Duodenal mucosa (tissue), 2 donors: ENCODE data around the gene HLA-E.
"Not testable (repeated sequence)": the region's sequence is repeated elsewhere in the genome, so short reads cannot be mapped to it uniquely, and the experiment has no call there.

Experiments used
- H3K27ac ChIP-seq: one replicate; pipeline ENCODE4 v1.7.0; 2013; ENCODE audit warnings: low read depth, low read length
- H3K27me3 ChIP-seq, 2 donors: one replicate each; pipeline ENCODE4 v1.7.0; 2013; ENCODE audit warnings: low read length in 2 of 2, control low read depth in 1 of 2; ENCODE audit not compliant: insufficient read depth in 2 of 2, control insufficient read depth in 1 of 2
- H3K36me3 ChIP-seq, 2 donors: one replicate each; pipeline ENCODE4 v1.7.0; 2013; ENCODE audit warnings: low read length in 2 of 2, control low read depth in 1 of 2; ENCODE audit not compliant: insufficient read depth in 2 of 2, control insufficient read depth in 1 of 2
- H3K4me1 ChIP-seq, 2 donors: one replicate each; pipeline ENCODE4 v1.7.0; 2013; ENCODE audit warnings: low read length in 2 of 2, control low read depth in 1 of 2; ENCODE audit not compliant: insufficient read depth in 2 of 2, control insufficient read depth in 1 of 2
- H3K4me3 ChIP-seq, 2 donors: one replicate each; pipeline ENCODE4 v1.7.0; 2013; ENCODE audit warnings: low read length in 2 of 2, low read depth in 1 of 2
- H3K9ac ChIP-seq, 2 donors: one replicate each; pipeline ENCODE4 v1.7.0; 2013; ENCODE audit warnings: low read length in 2 of 2, low read depth in 1 of 2
- H3K9me3 ChIP-seq, 2 donors: one replicate each; pipeline ENCODE4 v1.7.0; 2013; ENCODE audit warnings: low read length in 2 of 2, control low read depth in 1 of 2; ENCODE audit not compliant: control insufficient read depth in 1 of 2

The HLA-E gene

DNA sequence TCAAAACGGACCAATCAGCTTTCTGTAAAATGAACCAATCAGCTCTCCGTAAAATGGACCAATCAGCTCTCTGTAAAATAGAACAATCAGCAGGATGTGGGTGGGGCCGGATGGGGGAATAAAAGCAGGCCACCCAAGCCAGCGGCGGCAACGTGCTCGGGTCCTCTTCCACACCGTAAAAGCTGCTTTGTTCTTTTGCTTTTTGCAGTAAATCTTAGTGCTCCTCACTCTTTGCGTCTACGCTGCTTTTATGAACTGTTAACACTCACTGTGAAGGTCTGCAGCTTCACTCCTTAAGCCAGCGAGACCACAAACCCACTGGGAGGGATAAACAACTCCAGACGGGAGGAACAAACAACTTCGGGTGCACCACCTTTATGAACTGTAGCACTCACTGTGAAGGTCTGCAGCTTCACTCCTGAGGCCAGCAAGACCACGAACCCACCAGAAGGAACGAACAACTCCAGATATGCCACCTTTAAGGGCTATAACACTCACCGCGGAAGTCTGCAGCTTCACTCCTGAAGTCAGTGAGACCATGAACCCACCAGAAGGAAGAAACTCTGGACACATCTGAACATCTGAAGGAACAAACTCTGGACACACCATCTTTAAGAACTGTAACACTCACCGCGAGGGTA, 29.3 kb downstream of the HLA-E start:
- H3K4me1 ChIP-seq: not testable (repeated sequence)

DNA sequence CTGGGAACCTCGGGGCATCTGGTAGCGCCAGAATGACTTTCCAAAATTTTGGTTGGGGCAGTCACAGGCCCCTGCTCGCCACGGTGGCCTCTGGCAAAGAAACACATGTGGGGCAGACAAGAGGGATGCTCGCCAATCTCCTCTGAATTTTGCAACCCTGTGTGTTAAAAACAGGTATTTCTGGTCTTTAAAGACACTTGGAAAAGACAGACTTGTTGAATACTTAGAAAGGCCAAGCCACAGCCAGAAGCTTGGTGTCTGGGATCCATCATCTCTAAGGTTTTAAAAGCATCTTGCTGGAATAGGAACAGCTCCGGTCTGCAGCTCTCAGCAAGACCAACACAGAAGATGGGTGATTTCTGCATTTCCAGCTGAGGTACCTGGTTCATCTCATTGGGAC, 31.2 kb downstream of the HLA-E start:
- no peaks in the 10 kb centered on the region for H3K27me3 ChIP-seq
- H3K4me3 ChIP-seq: no peak overlapping the region
- H3K9me3 ChIP-seq: no peaks in the 10 kb centered on the region
- no peak overlapping the region for H3K27ac ChIP-seq
- no peak overlapping the region for H3K9ac ChIP-seq
- no peaks in the 10 kb centered on the region for H3K36me3 ChIP-seq
- no peaks in the 10 kb centered on the region for H3K4me1 ChIP-seq

More for the DNA sequence above, 29.3 kb downstream of the HLA-E start:
- not testable (repeated sequence) for H3K27ac ChIP-seq, H3K27me3 ChIP-seq, H3K9me3 ChIP-seq, H3K4me3 ChIP-seq, H3K36me3 ChIP-seq, H3K9ac ChIP-seq

GRCh38 chr6:30521082-30521481, 31.8 kb downstream of the HLA-E start:
- not testable (repeated sequence) for H3K4me3 ChIP-seq, H3K27ac ChIP-seq, H3K9me3 ChIP-seq, H3K9ac ChIP-seq, H3K4me1 ChIP-seq, H3K36me3 ChIP-seq, H3K27me3 ChIP-seq

GRCh38 chr6:30521952-30522351, 32.6 kb downstream of the HLA-E start:
- H3K27ac ChIP-seq, H3K4me1 ChIP-seq, H3K36me3 ChIP-seq, H3K4me3 ChIP-seq, H3K27me3 ChIP-seq, H3K9me3 ChIP-seq, H3K9ac ChIP-seq: not testable (repeated sequence)

- peaks cover 0 to 17% of the 10 kb centered on the region in 2 donors for H3K4me1 ChIP-seq
- not testable (repeated sequence) for H3K36me3 ChIP-seq, H3K9me3 ChIP-seq, H3K9ac ChIP-seq, H3K4me3 ChIP-seq, H3K27me3 ChIP-seq, H3K27ac ChIP-seq
These were observed 37.1 kb downstream of the HLA-E start for GRCh38 chr6:30526444-30526843.

GRCh38 chr6:30529349-30529875, 40.1 kb downstream of the HLA-E start:
- peaks cover 0 to 17% of the 10 kb centered on the region in 2 donors for H3K4me1 ChIP-seq
- not testable (repeated sequence) for H3K9ac ChIP-seq, H3K27me3 ChIP-seq, H3K4me3 ChIP-seq, H3K9me3 ChIP-seq, H3K36me3 ChIP-seq, H3K27ac ChIP-seq

DNA sequence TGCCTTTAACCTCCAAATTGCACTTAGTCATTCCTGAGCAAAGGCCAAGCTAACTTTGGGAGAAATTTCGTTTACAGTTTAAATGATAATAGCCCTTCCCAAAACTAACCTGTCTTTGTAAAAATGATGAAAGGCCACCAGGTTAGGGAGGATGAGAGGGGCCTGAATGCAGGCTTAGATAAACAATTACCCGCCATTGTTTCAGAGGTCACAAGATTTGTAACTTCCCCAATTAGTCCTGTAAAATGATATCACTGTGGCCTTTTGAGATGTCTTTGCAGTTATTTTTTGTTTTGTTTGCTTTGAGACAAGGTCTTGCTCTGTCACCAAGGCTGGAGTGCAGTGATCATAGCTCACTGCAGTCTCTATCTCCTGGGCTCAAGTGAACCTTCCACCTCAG, 40.7 kb downstream of the HLA-E start:
- no peaks in the 10 kb centered on the region for H3K36me3 ChIP-seq
- no peak overlapping the region for H3K27ac ChIP-seq
- H3K4me3 ChIP-seq: no peak overlapping the region
- no peak overlapping the region for H3K9ac ChIP-seq
- H3K4me1 ChIP-seq: peaks cover 0 to 17% of the 10 kb centered on the region in 2 donors
- H3K27me3 ChIP-seq: no peaks in the 10 kb centered on the region
- H3K9me3 ChIP-seq: no peaks in the 10 kb centered on the region

GRCh38 chr6:30533460-30534294, 44.4 kb downstream of the HLA-E start:
- H3K27ac ChIP-seq: peak overlapping the region; percentile 11
- no peaks in the 10 kb centered on the region for H3K9me3 ChIP-seq
- no peak overlapping the region for H3K9ac ChIP-seq
- H3K4me3 ChIP-seq: peak overlapping the region; percentile 17 to 35
- no peaks in the 10 kb centered on the region for H3K27me3 ChIP-seq
- peaks cover 0 to 14% of the 10 kb centered on the region in 2 donors for H3K4me1 ChIP-seq
- no peaks in the 10 kb centered on the region for H3K36me3 ChIP-seq

- H3K4me3 ChIP-seq: no peak overlapping the region
- H3K4me1 ChIP-seq: peaks cover 6 to 13% of the 10 kb centered on the region in 2 donors
- no peaks in the 10 kb centered on the region for H3K9me3 ChIP-seq
- H3K36me3 ChIP-seq: no peaks in the 10 kb centered on the region
- no peaks in the 10 kb centered on the region for H3K27me3 ChIP-seq
- no peak overlapping the region for H3K27ac ChIP-seq
- H3K9ac ChIP-seq: no peak overlapping the region
These were observed 48.6 kb downstream of the HLA-E start for GRCh38 chr6:30537931-30538330.
